Suprapubic skin (tissue), 4 donors: ENCODE measurements around the gene ACSL6.

Experiments
- EP300 ChIP-seq: sonication (generic); formaldehyde crosslinking; IDR thresholded peaks from one replicate; pipeline ENCODE4 v1.6.1; 2017; ENCODE audit warnings: antibody characterized with exemption
- POLR2A ChIP-seq, 2 donors: fragments of 450-650 bp; IDR thresholded peaks; one replicate each; pipeline ENCODE4 v1.6.1; 2017; ENCODE audit warnings: antibody characterized with exemption in 2 of 2, mild to moderate bottlenecking in 2 of 2, moderate library complexity in 2 of 2
- POLR2AphosphoS5 ChIP-seq, 3 donors: sonication (generic); formaldehyde crosslinking; IDR thresholded peaks; one replicate each; pipeline ENCODE4 v1.6.1; 2017; ENCODE audit warnings: antibody characterized with exemption in 3 of 3
- TF ChIP-seq, protein P1 (sequence below), 2 donors: fragments of 200-600 bp in 1 of 2; fragments of 450-650 bp in 1 of 2; sonication (generic) in 1 of 2; IDR thresholded peaks; one replicate each; pipeline ENCODE4 v1.5.1; 2016 to 2019; ENCODE audit warnings: antibody characterized with exemption in 2 of 2, mild to moderate bottlenecking in 1 of 2, moderate library complexity in 1 of 2

GRCh38 chr5:131981516-131981915, 29.9 kb downstream of the ACSL6 start:
- TF ChIP-seq, protein P1, sequence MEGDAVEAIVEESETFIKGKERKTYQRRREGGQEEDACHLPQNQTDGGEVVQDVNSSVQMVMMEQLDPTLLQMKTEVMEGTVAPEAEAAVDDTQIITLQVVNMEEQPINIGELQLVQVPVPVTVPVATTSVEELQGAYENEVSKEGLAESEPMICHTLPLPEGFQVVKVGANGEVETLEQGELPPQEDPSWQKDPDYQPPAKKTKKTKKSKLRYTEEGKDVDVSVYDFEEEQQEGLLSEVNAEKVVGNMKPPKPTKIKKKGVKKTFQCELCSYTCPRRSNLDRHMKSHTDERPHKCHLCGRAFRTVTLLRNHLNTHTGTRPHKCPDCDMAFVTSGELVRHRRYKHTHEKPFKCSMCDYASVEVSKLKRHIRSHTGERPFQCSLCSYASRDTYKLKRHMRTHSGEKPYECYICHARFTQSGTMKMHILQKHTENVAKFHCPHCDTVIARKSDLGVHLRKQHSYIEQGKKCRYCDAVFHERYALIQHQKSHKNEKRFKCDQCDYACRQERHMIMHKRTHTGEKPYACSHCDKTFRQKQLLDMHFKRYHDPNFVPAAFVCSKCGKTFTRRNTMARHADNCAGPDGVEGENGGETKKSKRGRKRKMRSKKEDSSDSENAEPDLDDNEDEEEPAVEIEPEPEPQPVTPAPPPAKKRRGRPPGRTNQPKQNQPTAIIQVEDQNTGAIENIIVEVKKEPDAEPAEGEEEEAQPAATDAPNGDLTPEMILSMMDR (IDR thresholded peaks at IDR 0.05): no peak
- TF ChIP-seq POLR2A (IDR thresholded peaks at IDR 0.05) (no peak), POLR2AphosphoS5 (IDR thresholded peaks at IDR 0.05) (no peak), EP300 (no peak)
